ENCODE results near the gene TBC1D20.
A peak's percentile ranks its signal among the peaks of the same experiment; 100 is the strongest.
"Not testable (repeated sequence)": the region's sequence is repeated elsewhere in the genome, so short reads cannot be mapped to it uniquely, and the experiment has no call there.

The TBC1D20 gene

DNA sequence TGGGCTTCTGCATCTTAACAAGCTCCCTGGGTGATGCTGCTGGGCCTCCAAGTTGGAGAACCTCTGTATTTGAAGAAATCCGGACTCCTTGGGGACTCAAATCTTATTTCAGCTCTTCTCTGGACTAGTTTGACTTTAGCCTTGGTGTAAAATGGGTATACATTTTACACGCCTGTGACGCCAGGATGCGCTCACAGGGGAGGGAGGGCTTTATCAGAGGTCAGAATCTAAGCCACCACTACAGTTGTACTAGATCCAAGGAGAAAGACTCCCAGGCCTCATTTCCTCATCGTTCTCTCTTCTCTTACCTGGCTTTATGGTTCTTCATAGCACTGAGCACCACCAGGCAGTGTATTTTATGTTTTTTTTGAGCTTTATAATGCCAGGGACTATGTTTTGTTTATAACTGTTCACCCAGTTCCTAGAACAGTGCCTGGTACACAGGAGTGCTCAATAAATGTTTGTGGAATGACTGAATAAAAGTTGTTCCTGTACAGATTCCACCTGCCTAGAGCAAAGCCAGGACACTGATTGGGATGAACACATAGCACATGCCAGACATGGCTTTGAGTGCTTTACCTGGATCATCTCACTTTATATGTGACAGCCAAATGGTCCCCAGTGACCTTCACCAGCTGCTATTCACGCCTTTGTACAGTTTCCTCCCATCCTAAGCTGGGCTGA, 59.3 kb downstream of the TBC1D20 start:
- DNase-seq: no peak

DNA sequence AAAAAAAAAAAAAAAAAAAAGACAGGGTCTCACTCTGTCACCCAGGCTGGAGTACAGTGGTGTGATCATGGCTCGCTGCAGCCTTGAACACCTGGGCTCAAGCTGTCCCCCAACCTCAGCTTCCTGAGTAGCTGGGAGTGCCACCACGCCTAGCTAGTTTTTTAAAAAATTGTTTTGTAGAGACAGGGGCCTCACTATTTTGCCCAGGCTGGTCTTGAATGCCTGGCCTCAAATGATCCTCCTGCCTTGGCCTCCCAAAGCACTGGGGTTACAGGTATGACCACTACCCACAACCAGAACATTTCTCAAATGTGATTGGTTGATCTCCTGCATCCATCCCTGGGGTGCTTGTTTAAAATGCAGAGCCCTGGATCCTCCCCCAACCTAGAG, 59.8 kb downstream of the TBC1D20 start:
- no peak for DNase-seq

DNA sequence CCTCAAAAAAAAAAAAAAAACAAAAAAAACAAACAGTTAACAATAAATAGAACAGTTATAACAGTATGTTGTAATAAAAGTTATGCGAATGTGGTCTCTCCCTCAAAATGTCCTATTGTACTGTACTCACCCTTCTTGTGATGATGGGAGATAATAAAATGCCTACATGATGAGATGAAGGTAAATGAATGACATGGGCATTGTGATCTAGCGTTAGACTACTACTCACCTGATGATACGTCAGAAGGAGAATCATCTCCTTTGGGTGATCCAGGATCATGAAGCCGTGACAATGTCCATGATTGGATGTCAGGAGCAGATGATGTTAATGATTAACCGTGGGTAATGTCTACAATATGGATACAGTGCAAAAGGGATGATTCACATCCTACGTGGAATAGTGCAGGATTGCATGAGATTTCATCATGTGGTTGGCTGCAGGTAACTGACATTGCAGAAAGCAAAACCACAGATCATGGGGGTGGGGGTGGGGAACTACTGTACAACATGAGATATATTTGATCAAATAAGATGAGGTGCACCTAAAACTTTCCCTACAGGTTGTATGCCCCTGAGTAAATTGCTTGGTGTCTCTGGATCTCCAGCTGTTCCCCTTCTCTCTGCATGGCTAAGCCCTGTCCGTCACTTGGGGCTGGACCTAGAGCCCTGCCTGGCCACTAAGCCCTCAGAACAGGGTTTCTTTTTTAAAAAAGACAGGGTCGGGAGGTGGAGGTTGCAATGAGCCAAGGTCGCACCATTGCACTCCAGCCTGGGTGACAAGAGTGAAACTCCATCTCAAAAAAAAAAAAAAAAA, 60.4 kb downstream of the TBC1D20 start:
- no peak for DNase-seq

DNA sequence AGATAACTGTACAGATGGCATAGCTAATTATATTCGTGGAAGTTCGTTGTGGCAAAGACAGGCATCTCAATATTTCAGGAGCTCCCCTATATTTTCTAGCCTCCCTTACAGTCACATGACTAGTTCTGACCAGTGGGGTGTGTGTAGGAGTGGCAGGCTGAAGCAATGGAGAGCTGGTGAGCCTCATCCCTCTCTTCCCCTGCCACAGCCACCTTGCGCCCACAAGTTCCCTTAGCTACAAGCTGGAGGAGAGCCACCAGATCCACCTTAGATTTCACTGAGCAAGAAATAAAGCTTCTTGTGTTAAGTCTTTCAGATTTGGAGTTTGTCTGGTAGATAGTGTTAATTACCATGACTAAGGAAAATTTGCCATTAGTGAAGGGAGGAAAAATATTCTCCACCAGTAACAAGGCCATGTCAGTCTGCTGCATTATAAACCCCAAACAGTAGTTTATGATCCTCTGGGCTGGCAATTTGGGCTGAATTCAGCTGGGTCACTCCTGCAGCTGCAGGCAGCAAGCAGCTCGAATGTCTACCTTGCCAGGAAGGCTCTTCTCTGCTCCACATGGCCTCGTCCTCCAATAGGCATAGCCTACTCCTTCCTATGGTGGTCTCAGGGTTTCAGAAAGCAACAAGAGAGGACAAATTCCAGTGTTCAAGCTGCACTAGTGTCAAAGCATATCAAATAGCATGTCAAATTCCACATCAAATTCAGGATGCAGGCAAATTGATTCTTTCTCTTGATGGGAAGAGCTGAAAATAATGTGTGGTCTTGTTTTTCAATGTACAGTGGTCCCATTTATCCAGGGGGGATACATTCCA, 61.7 kb downstream of the TBC1D20 start:
- peak in 14 of 58 donors; percentile 6 to 55 (median 22) for DNase-seq

DNA sequence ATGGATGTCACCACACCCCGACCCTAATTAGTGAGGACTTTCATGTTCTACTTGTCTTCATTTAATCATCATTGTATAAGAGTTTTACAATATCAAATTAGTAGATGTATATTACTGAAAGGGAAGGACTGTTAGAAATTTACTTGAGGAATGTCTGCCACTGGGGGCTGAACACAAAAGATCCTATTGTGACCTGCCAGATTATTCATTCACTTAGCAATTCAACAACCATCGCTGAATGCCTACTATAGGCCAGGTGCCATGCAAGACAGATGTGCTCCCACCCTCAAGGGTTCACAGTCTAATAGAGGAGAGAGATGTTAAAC, 62.2 kb downstream of the TBC1D20 start:
- DNase-seq: no peak

DNA sequence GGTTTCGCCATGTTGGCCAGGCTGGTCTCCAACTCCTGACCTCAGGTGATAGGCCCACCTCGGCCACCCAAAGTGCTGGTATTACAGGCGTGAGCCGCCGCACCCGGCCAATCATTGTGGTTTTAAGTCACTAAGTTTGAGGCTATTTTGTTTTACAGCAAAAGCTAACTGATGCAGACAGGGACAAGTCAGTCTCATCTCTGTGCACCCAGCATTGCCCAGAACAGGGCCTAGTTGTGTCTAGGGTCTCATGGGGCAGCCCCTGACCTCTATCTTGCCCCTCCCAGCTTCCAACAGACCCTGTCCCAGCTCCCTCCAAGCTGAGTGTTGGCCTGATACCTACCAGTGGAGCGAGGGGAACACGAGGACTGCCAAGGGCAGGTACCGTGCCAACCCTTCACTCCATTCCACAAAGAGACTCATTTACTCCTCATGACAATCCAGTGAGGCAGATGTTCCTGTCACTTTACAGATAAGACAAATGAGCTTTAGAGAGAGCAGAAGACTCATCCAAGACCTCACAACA, 63.1 kb downstream of the TBC1D20 start:
- no peak for DNase-seq

DNA sequence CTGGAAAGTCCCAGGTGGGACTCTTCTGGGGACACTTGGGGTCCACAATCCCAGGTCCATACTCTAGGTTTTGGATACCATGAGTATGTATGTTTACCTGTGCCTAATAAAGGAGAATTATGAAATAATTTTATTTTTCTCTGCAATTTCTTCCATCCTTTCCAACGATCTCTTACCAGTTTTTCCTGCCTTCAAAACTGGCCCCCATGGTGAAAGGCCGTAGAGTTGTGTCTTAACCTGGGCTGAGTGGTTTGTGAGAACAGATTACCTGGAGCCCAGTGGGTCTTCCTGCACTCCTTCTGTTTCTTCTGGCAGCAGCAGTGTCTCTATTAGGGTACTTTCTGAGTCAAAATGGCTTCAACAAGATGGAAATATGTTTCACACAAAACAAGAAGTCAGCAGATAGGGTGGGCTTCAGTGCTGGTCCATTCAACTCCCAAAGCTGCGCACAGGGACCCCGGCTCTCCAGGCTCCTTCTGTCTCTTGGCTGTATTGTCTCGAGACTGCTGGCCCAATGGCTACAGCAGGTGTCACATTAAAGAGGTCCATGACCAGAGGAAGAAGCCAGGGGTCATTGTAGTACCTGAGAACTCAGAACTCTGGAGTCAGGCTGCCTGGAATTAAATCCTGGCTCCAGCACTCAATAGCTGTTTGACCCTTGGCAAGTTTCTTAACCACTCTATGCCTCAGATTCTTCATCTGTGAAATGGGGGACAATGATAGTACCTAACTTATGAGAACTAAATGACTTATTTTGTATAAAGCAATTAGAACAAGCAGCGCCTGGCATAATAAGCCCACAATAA, 64.7 kb downstream of the TBC1D20 start:
- no peak for DNase-seq

DNA sequence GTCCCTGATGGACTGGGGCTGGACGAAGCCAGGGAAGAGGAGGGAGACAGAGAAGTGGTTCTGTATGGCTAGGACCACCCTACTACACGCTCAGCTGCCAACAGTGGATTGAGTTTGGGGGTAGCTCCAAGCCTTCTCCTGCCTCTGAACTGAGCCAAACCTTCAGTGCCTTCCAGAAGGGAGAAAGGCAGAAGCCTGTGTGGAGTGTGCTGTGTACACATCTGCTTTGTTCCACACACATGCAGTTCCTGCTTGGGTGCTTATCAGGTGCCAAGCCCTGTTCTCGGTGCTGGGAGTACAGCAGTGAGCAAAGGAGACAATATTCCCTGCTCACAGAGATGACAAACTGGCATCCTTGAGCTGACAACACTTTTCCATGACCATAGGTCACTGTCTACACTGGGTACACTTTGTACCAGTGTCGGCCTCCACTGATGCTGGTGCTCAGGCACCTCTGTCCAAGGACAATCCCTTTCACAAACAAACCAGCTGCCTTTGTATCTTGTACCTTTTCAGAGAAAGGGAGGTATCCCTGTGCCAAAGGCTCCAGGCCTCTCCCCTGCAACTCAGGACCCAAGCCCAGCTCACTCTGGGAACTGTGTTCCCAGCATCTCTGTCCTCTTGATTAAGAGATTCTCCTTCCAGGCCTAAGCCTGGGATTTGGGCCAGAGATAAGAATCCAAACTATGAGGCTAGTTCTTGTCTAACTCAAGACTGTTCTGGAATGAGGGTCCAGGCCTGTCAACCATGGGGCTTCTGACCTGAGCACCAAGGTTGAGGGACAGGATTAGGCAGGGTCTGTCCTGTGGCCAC, 65.5 kb downstream of the TBC1D20 start:
- DNase-seq: no peak

DNA sequence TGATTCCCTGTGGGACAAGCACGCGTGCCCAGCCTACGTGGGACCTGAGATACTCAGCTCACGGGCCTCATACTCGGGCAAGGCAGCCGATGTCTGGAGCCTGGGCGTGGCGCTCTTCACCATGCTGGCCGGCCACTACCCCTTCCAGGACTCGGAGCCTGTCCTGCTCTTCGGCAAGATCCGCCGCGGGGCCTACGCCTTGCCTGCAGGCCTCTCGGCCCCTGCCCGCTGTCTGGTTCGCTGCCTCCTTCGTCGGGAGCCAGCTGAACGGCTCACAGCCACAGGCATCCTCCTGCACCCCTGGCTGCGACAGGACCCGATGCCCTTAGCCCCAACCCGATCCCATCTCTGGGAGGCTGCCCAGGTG, 66.1 kb downstream of the TBC1D20 start:
- no peak for DNase-seq

DNA sequence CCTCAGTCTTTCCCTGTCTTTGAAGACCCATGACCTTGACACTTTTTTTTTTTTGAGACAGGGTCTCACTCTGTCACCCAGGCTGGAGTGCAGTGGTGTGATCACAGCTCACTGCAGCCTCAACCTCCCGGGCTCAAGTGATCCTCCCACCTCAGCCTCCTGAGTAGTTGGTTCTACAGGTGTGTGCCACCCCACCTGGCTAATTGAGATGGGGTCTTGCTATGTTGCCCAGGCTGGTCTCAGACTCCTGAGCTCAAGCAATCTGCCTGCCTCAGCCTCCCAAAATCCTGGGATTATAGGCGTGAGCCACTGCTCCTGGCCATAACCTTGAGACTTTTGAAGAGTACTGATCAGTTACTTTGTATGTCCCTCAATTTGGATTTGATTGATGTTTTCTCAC, 69.0 kb downstream of the TBC1D20 start:
- not testable (repeated sequence) for DNase-seq

DNA sequence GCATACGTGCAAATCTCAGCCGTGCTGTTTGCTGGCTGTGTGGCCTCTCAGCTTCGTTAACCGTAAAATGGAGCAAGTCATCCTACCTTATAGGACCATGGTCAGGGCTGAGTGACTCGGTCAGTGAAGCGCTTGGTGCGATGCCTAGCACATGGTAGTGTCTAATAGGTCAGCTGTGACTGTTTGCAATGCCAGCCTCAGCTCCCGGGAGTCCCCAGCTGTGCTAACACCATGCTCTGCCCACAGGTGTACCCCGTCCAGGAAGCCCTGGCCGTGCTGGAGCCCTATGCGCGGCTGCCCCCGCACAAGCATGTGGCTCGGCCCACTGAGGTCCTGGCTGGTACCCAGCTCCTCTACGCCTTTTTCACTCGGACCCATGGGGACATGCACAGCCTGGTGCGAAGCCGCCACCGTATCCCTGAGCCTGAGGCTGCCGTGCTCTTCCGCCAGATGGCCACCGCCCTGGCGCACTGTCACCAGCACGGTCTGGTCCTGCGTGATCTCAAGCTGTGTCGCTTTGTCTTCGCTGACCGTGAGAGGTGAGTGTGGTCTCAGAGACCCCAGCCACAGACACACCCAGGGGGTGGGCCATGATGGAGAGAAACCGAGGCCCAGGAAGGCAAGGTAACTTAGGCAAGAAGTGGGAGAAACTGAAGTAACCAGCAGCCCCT, 71.2 kb downstream of the TBC1D20 start:
- no peak for DNase-seq

DNA sequence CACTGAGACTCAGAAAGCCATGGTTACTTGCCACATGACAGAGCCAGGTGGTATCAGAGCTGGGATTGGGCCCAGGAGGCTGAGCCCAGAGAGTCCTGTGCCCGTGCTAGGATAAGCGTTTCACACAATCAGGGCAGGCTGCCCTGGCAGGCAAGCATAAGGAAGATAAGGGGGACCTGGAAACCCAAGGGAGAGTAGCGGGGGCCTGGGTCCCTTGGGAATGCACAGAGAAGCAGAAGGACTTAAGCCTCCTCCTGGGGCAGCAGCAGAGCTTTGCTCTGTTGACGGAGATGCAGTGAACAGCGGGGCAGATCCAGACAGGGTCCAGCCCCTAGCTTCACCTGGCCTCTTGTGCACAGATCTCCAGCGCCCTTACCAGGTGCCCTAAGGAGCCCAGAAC, 73.1 kb downstream of the TBC1D20 start:
- no peak for DNase-seq

DNA sequence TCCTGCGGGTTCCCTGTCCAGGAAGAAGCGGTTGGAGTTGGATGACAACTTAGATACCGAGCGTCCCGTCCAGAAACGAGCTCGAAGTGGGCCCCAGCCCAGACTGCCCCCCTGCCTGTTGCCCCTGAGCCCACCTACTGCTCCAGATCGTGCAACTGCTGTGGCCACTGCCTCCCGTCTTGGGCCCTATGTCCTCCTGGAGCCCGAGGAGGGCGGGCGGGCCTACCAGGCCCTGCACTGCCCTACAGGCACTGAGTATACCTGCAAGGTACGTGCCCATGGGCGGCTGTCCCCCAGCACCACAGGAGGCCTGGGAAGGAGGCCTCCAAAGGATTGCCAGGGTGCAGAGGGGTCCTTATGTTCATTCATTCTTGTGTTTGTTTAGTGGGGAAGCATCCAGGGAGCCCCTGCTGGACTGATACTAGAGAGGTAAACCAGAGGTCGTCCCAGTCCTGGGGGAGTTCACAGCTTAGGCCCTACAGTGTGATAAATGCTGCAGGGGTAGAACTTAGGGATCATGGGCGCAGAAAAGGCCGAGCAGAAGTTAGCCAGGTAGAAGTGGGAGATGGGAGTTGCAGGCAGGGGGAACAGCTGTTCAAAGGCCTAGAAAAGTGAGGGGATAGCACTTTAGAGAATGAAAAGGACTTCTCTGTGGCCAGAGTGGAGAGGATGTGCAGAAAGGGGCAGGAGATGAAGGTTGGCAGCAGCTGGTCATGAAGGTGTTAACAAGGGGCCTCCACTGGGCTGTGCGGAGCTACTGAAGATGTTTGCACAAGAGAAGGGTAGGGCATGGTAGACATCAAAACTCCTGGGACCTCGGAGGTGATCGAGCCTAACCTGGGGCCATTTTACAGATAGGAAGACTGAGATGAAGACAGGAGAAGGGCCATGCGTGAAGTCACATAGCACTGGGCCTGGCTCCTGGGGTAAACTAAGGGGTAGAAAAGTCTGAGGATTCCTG, 74.0 kb downstream of the TBC1D20 start:
- DNase-seq: no peak

DNA sequence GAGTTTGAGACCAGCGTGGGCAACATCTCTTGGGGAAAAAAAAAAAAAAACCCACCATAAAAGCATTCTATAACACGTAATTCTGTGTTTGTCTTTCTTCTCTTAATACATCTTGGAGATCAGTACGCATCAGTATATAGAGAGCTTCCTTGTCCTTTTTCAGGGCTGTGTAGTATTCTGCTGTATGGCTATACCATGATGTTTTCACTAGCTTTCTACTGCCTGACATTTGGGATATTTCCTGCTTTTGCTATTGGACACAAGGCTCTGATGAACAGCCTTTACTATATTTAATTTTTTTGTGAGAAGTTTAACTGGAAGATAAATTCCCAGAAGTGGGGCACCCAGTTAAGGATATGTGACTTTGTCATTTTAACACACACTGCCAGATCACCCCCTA, 74.8 kb downstream of the TBC1D20 start:
- DNase-seq: no peak

DNA sequence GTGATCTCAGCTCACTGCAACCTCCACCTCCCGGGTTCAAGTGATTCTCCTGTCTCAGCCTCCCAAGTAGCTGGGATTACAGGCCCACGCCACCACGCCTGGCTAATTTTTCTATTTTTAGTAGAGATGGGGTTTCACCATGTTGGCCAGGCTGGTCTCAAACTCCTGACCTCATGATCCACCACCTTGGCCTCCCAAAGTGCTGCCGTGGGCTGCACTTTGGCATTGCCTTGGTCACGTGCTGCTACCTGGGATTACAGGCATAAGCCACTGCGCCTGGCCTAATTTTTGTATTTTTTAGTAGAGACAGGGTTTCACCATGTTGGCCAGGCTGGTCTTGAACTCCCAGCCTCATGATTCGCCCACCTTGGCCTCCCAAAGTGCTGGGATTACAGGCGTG, 75.7 kb downstream of the TBC1D20 start:
- DNase-seq: not testable (repeated sequence)
